ENCODE data around the gene AJAP1.

GRCh38 chr1:4691766-4692405, 37.5 kb downstream of the AJAP1 start:
- TF ChIP-seq, protein P1, sequence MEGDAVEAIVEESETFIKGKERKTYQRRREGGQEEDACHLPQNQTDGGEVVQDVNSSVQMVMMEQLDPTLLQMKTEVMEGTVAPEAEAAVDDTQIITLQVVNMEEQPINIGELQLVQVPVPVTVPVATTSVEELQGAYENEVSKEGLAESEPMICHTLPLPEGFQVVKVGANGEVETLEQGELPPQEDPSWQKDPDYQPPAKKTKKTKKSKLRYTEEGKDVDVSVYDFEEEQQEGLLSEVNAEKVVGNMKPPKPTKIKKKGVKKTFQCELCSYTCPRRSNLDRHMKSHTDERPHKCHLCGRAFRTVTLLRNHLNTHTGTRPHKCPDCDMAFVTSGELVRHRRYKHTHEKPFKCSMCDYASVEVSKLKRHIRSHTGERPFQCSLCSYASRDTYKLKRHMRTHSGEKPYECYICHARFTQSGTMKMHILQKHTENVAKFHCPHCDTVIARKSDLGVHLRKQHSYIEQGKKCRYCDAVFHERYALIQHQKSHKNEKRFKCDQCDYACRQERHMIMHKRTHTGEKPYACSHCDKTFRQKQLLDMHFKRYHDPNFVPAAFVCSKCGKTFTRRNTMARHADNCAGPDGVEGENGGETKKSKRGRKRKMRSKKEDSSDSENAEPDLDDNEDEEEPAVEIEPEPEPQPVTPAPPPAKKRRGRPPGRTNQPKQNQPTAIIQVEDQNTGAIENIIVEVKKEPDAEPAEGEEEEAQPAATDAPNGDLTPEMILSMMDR (IDR thresholded peaks at IDR 0.05), result no peak
- no peak for TF ChIP-seq POLR2A (IDR thresholded peaks at IDR 0.05)
- TF ChIP-seq POLR2AphosphoS5 (IDR thresholded peaks at IDR 0.05), result no peak
